Muscle layer of duodenum (tissue), 2 donors: ENCODE results near the gene MLH3.
A peak's percentile ranks its signal among the peaks of the same experiment; 100 is the strongest.

Source experiments
- H3K27ac ChIP-seq: one replicate; pipeline ENCODE4 v1.7.0; 2013; ENCODE audit warnings: mild to moderate bottlenecking, low read length
- H3K27me3 ChIP-seq: one replicate; pipeline ENCODE4 v1.7.0; 2013; ENCODE audit warnings: low read depth, mild to moderate bottlenecking, control low read depth, low read length
- H3K36me3 ChIP-seq, 2 donors: one replicate each; pipeline ENCODE4 v1.7.0; 2013; ENCODE audit warnings: low read length in 2 of 2, control low read depth in 1 of 2, mild to moderate bottlenecking in 1 of 2; ENCODE audit not compliant: insufficient read depth in 2 of 2, control insufficient read depth in 1 of 2
- H3K4me1 ChIP-seq, 2 donors: one replicate each; pipeline ENCODE4 v1.7.0; 2013; ENCODE audit warnings: low read length in 2 of 2, mild to moderate bottlenecking in 2 of 2, control low read depth in 1 of 2, moderate library complexity in 1 of 2; ENCODE audit not compliant: insufficient read depth in 2 of 2, control insufficient read depth in 1 of 2
- H3K4me3 ChIP-seq, 2 donors: one replicate each; pipeline ENCODE4 v1.7.0; 2013; ENCODE audit warnings: low read length in 2 of 2, low read depth in 1 of 2, mild to moderate bottlenecking in 1 of 2
- H3K9me3 ChIP-seq, 2 donors: one replicate each; pipeline ENCODE4 v1.7.0; 2013; ENCODE audit warnings: low read length in 2 of 2, control low read depth in 1 of 2, mild to moderate bottlenecking in 1 of 2; ENCODE audit not compliant: control insufficient read depth in 1 of 2
- donor health status: healthy.

MLH3 gene

GRCh38 chr14:75050852-75051555 lies at the start of gene MLH3:
Gene MLH3 (minus strand): TSS chr14:75051467. CDS start chr14:75049655, 1,812 bp downstream.
- H3K9me3 ChIP-seq, result no peaks in the 10 kb centered on the region
- peaks cover 5 to 10% of the 10 kb centered on the region in 2 donors for H3K4me1 ChIP-seq
- H3K27ac ChIP-seq, result peak within 1 kb of the TSS; percentile 75
- no peaks in the 10 kb centered on the region for H3K27me3 ChIP-seq
- peak within 1 kb of the TSS; percentile 59 to 67 for H3K4me3 ChIP-seq
- H3K36me3 ChIP-seq, result peaks cover 0 to 4% of the 10 kb centered on the region in 2 donors

- no peaks in the 10 kb centered on the region for H3K9me3 ChIP-seq
- H3K27ac ChIP-seq, result no peak overlapping the region
- peaks cover 64 to 73% of the 10 kb centered on the region in 2 donors for H3K36me3 ChIP-seq
- no peaks in the 10 kb centered on the region for H3K27me3 ChIP-seq
- H3K4me3 ChIP-seq, result no peak overlapping the region
- H3K4me1 ChIP-seq, result peaks cover 0 to 10% of the 10 kb centered on the region in 2 donors
Observed at GRCh38 chr14:75098682-75099081, 47.4 kb upstream of the MLH3 start.

GRCh38 chr14:75098212-75098611 lies 46.9 kb upstream of the MLH3 start:
- Histone ChIP-seq H3K4me3 (no peak overlapping the region), H3K4me1 (peaks cover 0 to 10% of the 10 kb centered on the region in 2 donors), H3K27me3 (no peaks in the 10 kb centered on the region), H3K36me3 (peaks cover 61 to 72% of the 10 kb centered on the region in 2 donors), H3K9me3 (no peaks in the 10 kb centered on the region), H3K27ac (no peak overlapping the region)

- no peaks in the 10 kb centered on the region for H3K27me3 ChIP-seq
- H3K36me3 ChIP-seq, result peaks cover 66 to 82% of the 10 kb centered on the region in 2 donors
- no peak overlapping the region for H3K4me3 ChIP-seq
- H3K27ac ChIP-seq, result no peak overlapping the region
- no peaks in the 10 kb centered on the region for H3K9me3 ChIP-seq
- H3K4me1 ChIP-seq, result peaks cover 0 to 10% of the 10 kb centered on the region in 2 donors
Observed at GRCh38 chr14:75096959-75097358, 45.7 kb upstream of the MLH3 start.

GRCh38 chr14:75095690-75096089 lies 44.4 kb upstream of the MLH3 start:
- peaks cover 54 to 84% of the 10 kb centered on the region in 2 donors for H3K36me3 ChIP-seq
- H3K4me3 ChIP-seq, result no peak overlapping the region
- H3K27me3 ChIP-seq, result no peaks in the 10 kb centered on the region
- peaks cover 0 to 10% of the 10 kb centered on the region in 2 donors for H3K4me1 ChIP-seq
- no peak overlapping the region for H3K27ac ChIP-seq
- no peaks in the 10 kb centered on the region for H3K9me3 ChIP-seq

GRCh38 chr14:75094896-75095295 lies 43.6 kb upstream of the MLH3 start:
- Histone ChIP-seq H3K4me3 (no peak overlapping the region), H3K27me3 (no peaks in the 10 kb centered on the region), H3K4me1 (peaks cover 0 to 10% of the 10 kb centered on the region in 2 donors), H3K36me3 (peaks cover 52 to 83% of the 10 kb centered on the region in 2 donors), H3K9me3 (no peaks in the 10 kb centered on the region), H3K27ac (no peak overlapping the region)

- peaks cover 0 to 2% of the 10 kb centered on the region in 2 donors for H3K4me1 ChIP-seq
- no peak overlapping the region for H3K4me3 ChIP-seq
- no peaks in the 10 kb centered on the region for H3K9me3 ChIP-seq
- no peak overlapping the region for H3K27ac ChIP-seq
- peaks cover 44 to 72% of the 10 kb centered on the region in 2 donors for H3K36me3 ChIP-seq
- H3K27me3 ChIP-seq, result no peaks in the 10 kb centered on the region
Observed at GRCh38 chr14:75092698-75093097, 41.4 kb upstream of the MLH3 start.

GRCh38 chr14:75091251-75091650 lies 40.0 kb upstream of the MLH3 start:
- Histone ChIP-seq H3K9me3 (no peaks in the 10 kb centered on the region), H3K27me3 (no peaks in the 10 kb centered on the region), H3K4me3 (no peak overlapping the region), H3K27ac (no peak overlapping the region), H3K36me3 (peaks cover 46 to 72% of the 10 kb centered on the region in 2 donors), H3K4me1 (no peaks in the 10 kb centered on the region)

- H3K27me3 ChIP-seq, result no peaks in the 10 kb centered on the region
- H3K4me3 ChIP-seq, result no peak overlapping the region
- no peaks in the 10 kb centered on the region for H3K4me1 ChIP-seq
- peaks cover 44 to 71% of the 10 kb centered on the region in 2 donors for H3K36me3 ChIP-seq
- no peak overlapping the region for H3K27ac ChIP-seq
- no peaks in the 10 kb centered on the region for H3K9me3 ChIP-seq
Observed at GRCh38 chr14:75090353-75090752, 39.1 kb upstream of the MLH3 start.

- Histone ChIP-seq H3K4me3 (no peak overlapping the region), H3K36me3 (peaks cover 43 to 71% of the 10 kb centered on the region in 2 donors), H3K27me3 (no peaks in the 10 kb centered on the region), H3K9me3 (no peaks in the 10 kb centered on the region), H3K4me1 (no peaks in the 10 kb centered on the region), H3K27ac (no peak overlapping the region)
Observed at GRCh38 chr14:75088566-75089373, 37.5 kb upstream of the MLH3 start.

GRCh38 chr14:75088153-75088552 lies 36.9 kb upstream of the MLH3 start:
- no peaks in the 10 kb centered on the region for H3K9me3 ChIP-seq
- H3K27ac ChIP-seq, result no peak overlapping the region
- H3K36me3 ChIP-seq, result peaks cover 46 to 74% of the 10 kb centered on the region in 2 donors
- no peaks in the 10 kb centered on the region for H3K27me3 ChIP-seq
- no peak overlapping the region for H3K4me3 ChIP-seq
- H3K4me1 ChIP-seq, result no peaks in the 10 kb centered on the region
